H1 (cell line): Measurements from ENCODE around the gene PCBD1. TPM values are rescaled to one million over a fixed set of nuclear protein-coding genes. Genes with fewer than 3 reads are reported as not detected.

ENCODE experiments used
- ASH2L ChIP-seq: fragments of 200-600, 300-600 bp; sonication (generic); IDR thresholded peaks from one replicate; pipeline ENCODE4 v1.7.1; 2017; ENCODE audit warnings: low read length
- CHD1 ChIP-seq: IDR thresholded peaks from 2 replicates; pipeline ENCODE4 v1.6.1; 2012; ENCODE audit warnings: low read depth, low read length, improper control_type of control experiment
- EGR1 ChIP-seq: IDR thresholded peaks from 2 replicates; pipeline ENCODE4 v1.6.1; 2011; ENCODE audit warnings: low read depth, low read length, borderline replicate concordance
- EP300 ChIP-seq, 2 experiments: IDR thresholded peaks; 1 replicate in 1 of 2; 2 replicates in 1 of 2; pipeline ENCODE4 v1.6.1; 2011 to 2012; ENCODE audit warnings: low read depth in 2 of 2, low read length in 2 of 2, mild to moderate bottlenecking in 2 of 2, borderline replicate concordance in 1 of 2, inconsistent platforms in 1 of 2, moderate library complexity in 1 of 2
- KDM1A ChIP-seq: fragments of 200-600, 300-600 bp; sonication (generic); IDR thresholded peaks from 2 replicates; pipeline ENCODE4 v1.7.1; 2016; ENCODE audit warnings: mild to moderate bottlenecking, low read length, borderline replicate concordance
- KDM4A ChIP-seq: IDR thresholded peaks from one replicate; pipeline ENCODE4 v1.7.1; 2012; ENCODE audit warnings: low read depth, mild to moderate bottlenecking, moderate library complexity, low read length, inconsistent platforms; ENCODE audit not compliant: severe bottlenecking
- PHF8 ChIP-seq: fragments of 200-600 bp; sonication (generic); conservative IDR thresholded peaks from 2 replicates; pipeline ENCODE4 v1.7.1; 2012; ENCODE audit warnings: low read depth, mild to moderate bottlenecking, inconsistent platforms, low read length, moderate library complexity
- SRF ChIP-seq: IDR thresholded peaks from 2 replicates; pipeline ENCODE4 v1.6.1; 2011; ENCODE audit warnings: mild to moderate bottlenecking, low read depth, low read length, moderate library complexity
- polyA plus RNA-seq, 7 experiments: library from polyadenylated mRNA; depleted of rRNA in 3 of 7; stranded (reverse) in 5 of 7; unstranded in 2 of 7; fragments of >200 nt in 5 of 7; fragments of 200-250 nt in 2 of 7; gene quantifications; 1 replicate in 5 of 7; 2 replicates in 1 of 7; 4 replicates in 1 of 7; pipeline versions ENCODE4 v1.2.1 to v1.2.3, GENCODE V29; 2011 to 2013; ENCODE audit warnings: missing spikeins in 2 of 7, mixed read lengths in 2 of 7
- total RNA-seq: library from RNA; stranded (reverse); fragmentation: NEBNext Ultra II Directional; extraction: Animal tissue kit (Norgen Biotek cat#: 25700); gene quantifications from 2 replicates; pipeline ENCODE4 v1.2.1, GENCODE V29; 2021
- TF ChIP-seq, protein P1 (sequence below): fragments of 300-600 bp; sonication (generic); IDR thresholded peaks from 2 replicates; pipeline ENCODE4 v1.7.1; 2012; ENCODE audit warnings: low read length, moderate library complexity, mild to moderate bottlenecking, inconsistent platforms; ENCODE audit not compliant: insufficient replicate concordance
- TF ChIP-seq, protein P2 (sequence below): IDR thresholded peaks from 2 replicates; pipeline ENCODE4 v1.6.1; 2012; ENCODE audit warnings: inconsistent platforms

Gene PCBD1
- total and polyA plus RNA-seq, 2 of the 8 experiments (the other 6 are each of a cell fraction or from before 2014, with no cell fraction given): 46.5 to 55.0 TPM

DNA sequence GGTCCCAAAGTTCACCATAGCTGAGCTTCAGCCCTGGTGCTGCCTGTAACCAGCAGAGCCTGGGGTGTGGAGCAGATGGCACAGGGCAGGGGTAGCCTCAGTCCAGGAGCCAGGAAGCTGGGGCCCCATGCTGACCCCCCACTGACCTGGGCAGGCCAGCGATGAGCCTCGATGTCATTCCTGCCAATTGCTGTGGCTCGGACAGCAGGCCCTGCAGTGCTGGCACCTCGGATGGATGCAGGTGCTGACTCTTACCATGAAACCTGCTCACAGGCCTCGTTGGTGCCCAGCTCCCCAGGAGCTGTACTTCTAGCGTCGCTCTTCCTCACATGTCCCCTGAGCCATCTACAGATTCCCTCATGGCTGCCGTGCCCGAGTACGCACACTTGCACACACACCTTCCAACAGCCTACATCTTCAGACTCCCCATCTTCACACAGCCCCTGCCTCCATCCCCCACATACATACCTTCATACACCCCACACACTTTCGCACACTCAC, 46.8 kb upstream of the PCBD1 start (continued):
- TF ChIP-seq, protein P1, sequence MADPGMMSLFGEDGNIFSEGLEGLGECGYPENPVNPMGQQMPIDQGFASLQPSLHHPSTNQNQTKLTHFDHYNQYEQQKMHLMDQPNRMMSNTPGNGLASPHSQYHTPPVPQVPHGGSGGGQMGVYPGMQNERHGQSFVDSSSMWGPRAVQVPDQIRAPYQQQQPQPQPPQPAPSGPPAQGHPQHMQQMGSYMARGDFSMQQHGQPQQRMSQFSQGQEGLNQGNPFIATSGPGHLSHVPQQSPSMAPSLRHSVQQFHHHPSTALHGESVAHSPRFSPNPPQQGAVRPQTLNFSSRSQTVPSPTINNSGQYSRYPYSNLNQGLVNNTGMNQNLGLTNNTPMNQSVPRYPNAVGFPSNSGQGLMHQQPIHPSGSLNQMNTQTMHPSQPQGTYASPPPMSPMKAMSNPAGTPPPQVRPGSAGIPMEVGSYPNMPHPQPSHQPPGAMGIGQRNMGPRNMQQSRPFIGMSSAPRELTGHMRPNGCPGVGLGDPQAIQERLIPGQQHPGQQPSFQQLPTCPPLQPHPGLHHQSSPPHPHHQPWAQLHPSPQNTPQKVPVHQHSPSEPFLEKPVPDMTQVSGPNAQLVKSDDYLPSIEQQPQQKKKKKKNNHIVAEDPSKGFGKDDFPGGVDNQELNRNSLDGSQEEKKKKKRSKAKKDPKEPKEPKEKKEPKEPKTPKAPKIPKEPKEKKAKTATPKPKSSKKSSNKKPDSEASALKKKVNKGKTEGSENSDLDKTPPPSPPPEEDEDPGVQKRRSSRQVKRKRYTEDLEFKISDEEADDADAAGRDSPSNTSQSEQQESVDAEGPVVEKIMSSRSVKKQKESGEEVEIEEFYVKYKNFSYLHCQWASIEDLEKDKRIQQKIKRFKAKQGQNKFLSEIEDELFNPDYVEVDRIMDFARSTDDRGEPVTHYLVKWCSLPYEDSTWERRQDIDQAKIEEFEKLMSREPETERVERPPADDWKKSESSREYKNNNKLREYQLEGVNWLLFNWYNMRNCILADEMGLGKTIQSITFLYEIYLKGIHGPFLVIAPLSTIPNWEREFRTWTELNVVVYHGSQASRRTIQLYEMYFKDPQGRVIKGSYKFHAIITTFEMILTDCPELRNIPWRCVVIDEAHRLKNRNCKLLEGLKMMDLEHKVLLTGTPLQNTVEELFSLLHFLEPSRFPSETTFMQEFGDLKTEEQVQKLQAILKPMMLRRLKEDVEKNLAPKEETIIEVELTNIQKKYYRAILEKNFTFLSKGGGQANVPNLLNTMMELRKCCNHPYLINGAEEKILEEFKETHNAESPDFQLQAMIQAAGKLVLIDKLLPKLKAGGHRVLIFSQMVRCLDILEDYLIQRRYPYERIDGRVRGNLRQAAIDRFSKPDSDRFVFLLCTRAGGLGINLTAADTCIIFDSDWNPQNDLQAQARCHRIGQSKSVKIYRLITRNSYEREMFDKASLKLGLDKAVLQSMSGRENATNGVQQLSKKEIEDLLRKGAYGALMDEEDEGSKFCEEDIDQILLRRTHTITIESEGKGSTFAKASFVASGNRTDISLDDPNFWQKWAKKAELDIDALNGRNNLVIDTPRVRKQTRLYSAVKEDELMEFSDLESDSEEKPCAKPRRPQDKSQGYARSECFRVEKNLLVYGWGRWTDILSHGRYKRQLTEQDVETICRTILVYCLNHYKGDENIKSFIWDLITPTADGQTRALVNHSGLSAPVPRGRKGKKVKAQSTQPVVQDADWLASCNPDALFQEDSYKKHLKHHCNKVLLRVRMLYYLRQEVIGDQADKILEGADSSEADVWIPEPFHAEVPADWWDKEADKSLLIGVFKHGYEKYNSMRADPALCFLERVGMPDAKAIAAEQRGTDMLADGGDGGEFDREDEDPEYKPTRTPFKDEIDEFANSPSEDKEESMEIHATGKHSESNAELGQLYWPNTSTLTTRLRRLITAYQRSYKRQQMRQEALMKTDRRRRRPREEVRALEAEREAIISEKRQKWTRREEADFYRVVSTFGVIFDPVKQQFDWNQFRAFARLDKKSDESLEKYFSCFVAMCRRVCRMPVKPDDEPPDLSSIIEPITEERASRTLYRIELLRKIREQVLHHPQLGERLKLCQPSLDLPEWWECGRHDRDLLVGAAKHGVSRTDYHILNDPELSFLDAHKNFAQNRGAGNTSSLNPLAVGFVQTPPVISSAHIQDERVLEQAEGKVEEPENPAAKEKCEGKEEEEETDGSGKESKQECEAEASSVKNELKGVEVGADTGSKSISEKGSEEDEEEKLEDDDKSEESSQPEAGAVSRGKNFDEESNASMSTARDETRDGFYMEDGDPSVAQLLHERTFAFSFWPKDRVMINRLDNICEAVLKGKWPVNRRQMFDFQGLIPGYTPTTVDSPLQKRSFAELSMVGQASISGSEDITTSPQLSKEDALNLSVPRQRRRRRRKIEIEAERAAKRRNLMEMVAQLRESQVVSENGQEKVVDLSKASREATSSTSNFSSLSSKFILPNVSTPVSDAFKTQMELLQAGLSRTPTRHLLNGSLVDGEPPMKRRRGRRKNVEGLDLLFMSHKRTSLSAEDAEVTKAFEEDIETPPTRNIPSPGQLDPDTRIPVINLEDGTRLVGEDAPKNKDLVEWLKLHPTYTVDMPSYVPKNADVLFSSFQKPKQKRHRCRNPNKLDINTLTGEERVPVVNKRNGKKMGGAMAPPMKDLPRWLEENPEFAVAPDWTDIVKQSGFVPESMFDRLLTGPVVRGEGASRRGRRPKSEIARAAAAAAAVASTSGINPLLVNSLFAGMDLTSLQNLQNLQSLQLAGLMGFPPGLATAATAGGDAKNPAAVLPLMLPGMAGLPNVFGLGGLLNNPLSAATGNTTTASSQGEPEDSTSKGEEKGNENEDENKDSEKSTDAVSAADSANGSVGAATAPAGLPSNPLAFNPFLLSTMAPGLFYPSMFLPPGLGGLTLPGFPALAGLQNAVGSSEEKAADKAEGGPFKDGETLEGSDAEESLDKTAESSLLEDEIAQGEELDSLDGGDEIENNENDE: no peak
- TF ChIP-seq ASH2L: no peak
- TF ChIP-seq, protein P2, sequence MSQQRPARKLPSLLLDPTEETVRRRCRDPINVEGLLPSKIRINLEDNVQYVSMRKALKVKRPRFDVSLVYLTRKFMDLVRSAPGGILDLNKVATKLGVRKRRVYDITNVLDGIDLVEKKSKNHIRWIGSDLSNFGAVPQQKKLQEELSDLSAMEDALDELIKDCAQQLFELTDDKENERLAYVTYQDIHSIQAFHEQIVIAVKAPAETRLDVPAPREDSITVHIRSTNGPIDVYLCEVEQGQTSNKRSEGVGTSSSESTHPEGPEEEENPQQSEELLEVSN: no peak
- TF ChIP-seq SRF: no peak
- no peak for TF ChIP-seq EGR1
- TF ChIP-seq CHD1: no peak
- TF ChIP-seq PHF8: no peak
- TF ChIP-seq KDM4A: no peak
- no peak for TF ChIP-seq KDM1A
- TF ChIP-seq EP300 (IDR thresholded peaks at IDR 0.05; ENCODE audit: borderline replicate concordance in 1 of 2, low read depth in 2 of 2, low read length in 2 of 2): no peak
